Umbilical cord (tissue), 2 donors: ENCODE measurements around the gene ITGAE. TPM values are rescaled to one million over a fixed set of nuclear protein-coding genes. Genes with fewer than 3 reads are reported as not detected.

Experiments
- DNase-seq: peaks from one replicate; pipeline ENCODE4 v3.0.0-alpha.2; 2015; ENCODE audit warnings: low spot score
- total RNA-seq: library from RNA; depleted of rRNA; stranded (reverse); fragments of >200 nt; gene quantifications from one replicate; pipeline ENCODE4 v1.2.3, GENCODE V29; 2014; ENCODE audit warnings: low replicate concordance; ENCODE audit not compliant: insufficient read depth

The ITGAE gene
- total RNA-seq, 1 donor from 2014 or later: 0.48 TPM

DNA sequence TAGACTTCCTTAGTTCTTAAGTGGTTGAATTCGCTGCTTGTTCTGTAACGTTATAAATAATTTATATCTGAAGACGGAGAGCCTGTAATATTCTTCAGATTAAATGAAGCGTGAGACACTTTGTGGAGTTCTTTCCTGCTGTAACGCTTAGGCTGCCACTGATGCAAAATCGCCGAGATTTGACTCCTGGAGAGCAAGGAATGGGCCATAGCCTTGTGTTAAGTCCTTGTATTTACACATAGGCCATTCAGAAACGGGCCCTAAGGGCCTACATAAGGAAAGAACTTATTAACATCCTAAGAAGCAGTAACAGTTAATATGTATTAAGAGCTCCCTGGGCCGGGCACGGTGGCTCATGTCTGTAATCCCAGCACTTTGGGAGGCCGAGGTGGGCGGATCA, 131.4 kb downstream of the ITGAE start:
- DNase-seq: no peak

GRCh38 chr17:3669085-3669347, 132.0 kb downstream of the ITGAE start:
- DNase-seq: no peak

DNA sequence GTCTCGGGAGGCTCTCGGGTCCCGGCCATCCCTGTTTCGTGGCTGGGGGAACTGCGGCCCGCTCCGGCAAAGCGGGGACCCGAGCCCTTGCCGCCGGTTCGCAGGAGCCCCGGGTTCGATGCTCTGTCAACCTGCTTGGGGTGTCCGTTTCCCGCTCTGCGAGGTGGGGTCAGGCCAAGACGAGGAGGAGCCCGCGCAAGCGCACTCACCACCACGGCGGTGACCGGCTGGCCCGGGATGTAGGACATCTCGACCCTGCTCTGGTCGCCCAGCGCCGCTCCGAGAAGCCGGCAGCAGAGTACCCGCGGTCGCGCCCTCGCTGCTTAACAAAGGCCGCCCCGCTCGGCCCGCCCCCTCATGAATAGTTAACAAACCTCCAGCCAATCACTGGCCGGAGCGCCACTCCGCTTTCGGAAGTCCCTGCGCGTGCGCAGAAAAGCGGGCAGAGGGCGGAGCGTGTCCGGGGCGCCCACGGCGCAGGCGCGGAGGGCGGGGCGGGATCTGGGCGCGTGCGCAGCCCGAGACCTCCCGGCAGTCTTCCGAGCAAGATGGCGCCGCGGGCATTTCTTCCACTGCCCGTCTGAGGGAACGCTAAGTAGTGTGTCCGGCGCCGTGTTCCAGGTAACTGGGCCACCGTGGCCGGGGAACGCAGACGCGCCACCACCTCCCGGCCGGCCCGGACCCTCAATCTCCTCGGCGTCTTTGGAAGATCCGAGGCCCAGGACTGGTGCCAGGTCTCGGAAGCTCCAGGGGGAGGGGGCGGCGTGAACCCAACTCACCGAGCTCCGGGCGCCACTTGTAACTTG, 132.5 kb downstream of the ITGAE start, which contains the start of the genes EMC6 and TAX1BP3:
TSS of gene EMC6 (plus strand) at position 534 of the 806 bp plus-strand sequence. CDS start 335 bp downstream, outside the sequence.
TSS of gene TAX1BP3 (minus strand) at position 300 of the 806 bp plus-strand sequence. CDS start at position 248, 52 bp downstream.
- peak; percentile 99 for DNase-seq

- DNase-seq: peak; percentile 98
These were observed 133.4 kb downstream of the ITGAE start for GRCh38 chr17:3667366-3668278.

- no peak for DNase-seq
These were observed 134.5 kb downstream of the ITGAE start for GRCh38 chr17:3666516-3666915.

DNA sequence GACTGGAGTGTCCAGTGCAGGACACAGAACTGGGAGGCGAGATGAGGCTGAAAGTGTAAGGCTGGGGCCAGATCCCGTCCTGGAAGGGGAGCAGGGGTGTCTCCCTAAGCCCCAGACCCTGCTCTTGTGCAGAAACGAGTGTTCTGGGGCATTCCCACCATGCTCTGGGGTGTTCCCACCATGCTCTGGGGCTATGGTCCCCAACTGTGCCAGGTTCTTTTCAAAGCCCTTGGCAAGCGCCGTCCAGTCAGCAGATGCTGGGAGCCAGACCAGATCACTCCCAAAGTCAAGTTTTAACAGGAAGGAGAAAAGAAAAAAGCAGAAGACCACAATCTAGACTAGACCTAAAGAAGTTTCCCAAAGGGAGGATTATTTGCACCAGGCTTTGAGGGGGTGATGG, 135.2 kb downstream of the ITGAE start:
- DNase-seq: no peak

Other genes with a start within 250 kb of the ITGAE start
- gene TRPV3, start 243.4 kb downstream of the ITGAE start, total RNA-seq: 8.9 TPM
- 25.5 TPM for gene TRPV1, start 191.8 kb downstream of the ITGAE start, total RNA-seq
- 9.4 TPM for gene SHPK, start 164.9 kb downstream of the ITGAE start, total RNA-seq
- gene CTNS, start 164.4 kb downstream of the ITGAE start, total RNA-seq: 12.0 TPM
- gene TAX1BP3, start 132.6 kb downstream of the ITGAE start, total RNA-seq: 59.0 TPM
- gene EMC6, start 132.4 kb downstream of the ITGAE start, total RNA-seq: 15.6 TPM
- 0.24 TPM for gene P2RX5, start 105.0 kb downstream of the ITGAE start, total RNA-seq
- gene HASPIN, start 77.3 kb downstream of the ITGAE start, total RNA-seq: 0.48 TPM
- gene NCBP3, start 45.1 kb upstream of the ITGAE start, total RNA-seq: 20.7 TPM
- 19.3 TPM for gene CAMKK1, start 91.9 kb upstream of the ITGAE start, total RNA-seq
- gene P2RX1, start 115.3 kb upstream of the ITGAE start, total RNA-seq: 44.5 TPM
- gene ATP2A3, start 163.2 kb upstream of the ITGAE start, total RNA-seq: 20.9 TPM